BLaER1 (cell line): ENCODE data around the gene FOXF1.
A peak's percentile ranks its signal among the peaks of the same experiment; 100 is the strongest.

Experiments used
- H3K27ac ChIP-seq: shearing (Covaris generic); formaldehyde crosslinking; 2 replicates; pipeline ENCODE4 v1.8.1; 2022
- H3K27me3 ChIP-seq: shearing (Covaris generic); formaldehyde crosslinking; 2 replicates; pipeline ENCODE4 v1.8.1; 2022
- H3K36me3 ChIP-seq: shearing (Covaris generic); formaldehyde crosslinking; 2 replicates; pipeline ENCODE4 v1.8.1; 2022
- H3K4me1 ChIP-seq: shearing (Covaris generic); formaldehyde crosslinking; 2 replicates; pipeline ENCODE4 v1.8.1; 2022
- H3K4me2 ChIP-seq: shearing (Covaris generic); formaldehyde crosslinking; 2 replicates; pipeline ENCODE4 v1.8.1; 2022
- H3K4me3 ChIP-seq: shearing (Covaris generic); formaldehyde crosslinking; 2 replicates; pipeline ENCODE4 v1.8.1; 2022
- H3K9ac ChIP-seq: shearing (Covaris generic); formaldehyde crosslinking; 2 replicates; pipeline ENCODE4 v1.8.1; 2022
- H3K9me3 ChIP-seq: shearing (Covaris generic); formaldehyde crosslinking; 2 replicates; pipeline ENCODE4 v1.8.1; 2022
- H4K20me1 ChIP-seq: shearing (Covaris generic); formaldehyde crosslinking; 2 replicates; pipeline ENCODE4 v1.8.1; 2022
- Cebpa-rat ChIP-seq: shearing (Covaris generic); IDR thresholded peaks from 2 replicates; pipeline ENCODE4 v1.8.1; 2022

The FOXF1 gene

DNA sequence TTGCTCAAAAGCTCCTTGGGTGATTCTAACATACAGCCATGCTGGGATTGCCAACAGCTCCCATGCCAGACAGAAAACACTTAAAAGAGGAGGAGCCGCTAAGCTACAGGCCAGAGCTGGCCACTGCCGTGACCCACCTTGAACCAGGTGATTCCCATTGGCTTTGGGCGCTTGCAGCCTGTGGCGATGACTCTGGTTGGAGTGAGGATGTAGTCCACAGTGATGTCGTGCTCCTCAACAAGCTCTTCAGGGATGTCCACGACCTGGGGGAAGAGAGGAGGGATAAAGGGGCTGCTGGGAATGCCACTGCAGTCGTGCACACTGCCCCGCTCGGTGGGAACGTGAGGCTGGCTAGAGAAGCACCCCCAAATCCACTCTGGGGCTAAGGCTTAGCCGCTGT, 31.2 kb downstream of the FOXF1 start:
- H3K4me2 ChIP-seq = no peak overlapping the region
- no peak for TF ChIP-seq Cebpa-rat
- no peaks in the 10 kb centered on the region for H3K9me3 ChIP-seq
- peaks cover 80% of the 10 kb centered on the region for H3K36me3 ChIP-seq
- H3K4me3 ChIP-seq = no peak overlapping the region
- H4K20me1 ChIP-seq = 0 out of 2 replicates have a peak, but pooled peaks cover 7% of the 10 kb centered on the region
- no peak overlapping the region for H3K9ac ChIP-seq
- no peak overlapping the region for H3K27ac ChIP-seq
- H3K4me1 ChIP-seq = peaks cover 26% of the 10 kb centered on the region
- H3K27me3 ChIP-seq = no peaks in the 10 kb centered on the region

DNA sequence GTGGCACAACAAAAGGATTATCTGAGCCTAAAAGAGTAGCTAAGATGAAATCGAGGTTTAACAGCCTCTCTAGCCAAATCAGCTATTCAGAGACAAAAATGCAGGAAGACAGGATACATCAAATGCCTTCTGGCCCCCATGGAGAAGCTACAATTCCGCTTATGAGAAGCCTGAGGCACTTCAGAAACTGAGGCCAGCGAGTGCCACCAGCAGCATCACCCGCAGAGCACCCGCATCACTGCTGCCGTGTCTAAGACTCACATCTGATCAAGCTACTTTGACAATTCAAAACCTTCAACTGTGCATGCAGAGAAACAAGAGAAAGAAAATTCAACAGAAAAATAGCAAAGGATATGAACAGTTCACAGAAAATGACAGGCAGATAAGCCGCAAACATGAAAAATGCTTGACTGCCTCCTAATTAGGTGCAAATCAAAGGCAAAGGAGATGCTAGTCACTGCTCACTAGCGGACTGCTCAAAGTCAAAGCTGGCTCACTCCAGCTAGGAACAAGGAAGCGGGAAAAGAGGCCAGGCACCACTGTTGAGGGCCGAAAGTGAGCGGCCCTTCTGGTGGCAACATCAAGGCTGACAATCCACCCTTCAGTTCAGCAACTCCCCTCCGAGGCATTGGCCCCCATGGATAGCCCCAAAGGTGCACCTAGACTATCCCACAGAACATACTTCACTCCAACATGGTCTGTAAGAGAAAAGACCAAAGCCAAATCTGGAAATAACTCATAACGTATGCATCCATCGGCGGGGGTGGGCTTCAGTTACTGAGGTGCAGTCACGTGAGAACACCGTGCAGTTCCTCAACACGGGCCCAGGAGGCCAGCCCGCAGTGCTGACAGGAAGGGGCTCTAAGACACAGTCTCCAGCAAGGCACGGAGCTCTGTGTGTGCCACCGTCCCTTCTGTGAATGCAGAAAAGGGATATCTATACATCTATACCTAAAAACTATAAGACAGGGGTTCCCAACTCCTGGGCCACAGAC, 32.7 kb downstream of the FOXF1 start:
- H3K27me3 ChIP-seq = no peaks in the 10 kb centered on the region
- H4K20me1 ChIP-seq = 0 out of 2 replicates have a peak, but pooled peaks cover 7% of the 10 kb centered on the region
- no peaks in the 10 kb centered on the region for H3K9me3 ChIP-seq
- H3K36me3 ChIP-seq = peaks cover 81% of the 10 kb centered on the region
- H3K9ac ChIP-seq = peak overlapping the region; percentile 21
- peak overlapping the region; percentile 41 for H3K27ac ChIP-seq
- no peak for TF ChIP-seq Cebpa-rat
- peak overlapping the region; percentile 53 for H3K4me2 ChIP-seq
- no peak overlapping the region for H3K4me3 ChIP-seq
- peaks cover 26% of the 10 kb centered on the region for H3K4me1 ChIP-seq

- Histone ChIP-seq H3K4me2 (no peak overlapping the region), H3K27me3 (no peaks in the 10 kb centered on the region), H3K9ac (no peak overlapping the region), H3K36me3 (peaks cover 81% of the 10 kb centered on the region), H3K4me1 (peaks cover 26% of the 10 kb centered on the region), H4K20me1 (0 out of 2 replicates have a peak, but pooled peaks cover 12% of the 10 kb centered on the region), H3K4me3 (no peak overlapping the region), H3K9me3 (no peaks in the 10 kb centered on the region), H3K27ac (no peak overlapping the region)
- TF ChIP-seq Cebpa-rat = no peak
Observed at GRCh38 chr16:86545481-86545880, 35.2 kb downstream of the FOXF1 start.

GRCh38 chr16:86545954-86546637, 35.8 kb downstream of the FOXF1 start:
- no peak overlapping the region for H3K27ac ChIP-seq
- TF ChIP-seq Cebpa-rat = no peak
- no peak overlapping the region for H3K4me3 ChIP-seq
- 0 out of 2 replicates have a peak, but pooled peaks cover 16% of the 10 kb centered on the region for H4K20me1 ChIP-seq
- H3K36me3 ChIP-seq = peaks cover 81% of the 10 kb centered on the region
- no peaks in the 10 kb centered on the region for H3K27me3 ChIP-seq
- H3K4me1 ChIP-seq = peaks cover 26% of the 10 kb centered on the region
- H3K9ac ChIP-seq = no peak overlapping the region
- no peak overlapping the region for H3K4me2 ChIP-seq
- no peaks in the 10 kb centered on the region for H3K9me3 ChIP-seq

GRCh38 chr16:86546638-86547013, 36.3 kb downstream of the FOXF1 start:
- H3K27ac ChIP-seq = no peak overlapping the region
- no peak overlapping the region for H3K4me2 ChIP-seq
- H3K36me3 ChIP-seq = peaks cover 81% of the 10 kb centered on the region
- peaks cover 26% of the 10 kb centered on the region for H3K4me1 ChIP-seq
- no peak overlapping the region for H3K4me3 ChIP-seq
- H3K27me3 ChIP-seq = no peaks in the 10 kb centered on the region
- no peak for TF ChIP-seq Cebpa-rat
- no peak overlapping the region for H3K9ac ChIP-seq
- no peaks in the 10 kb centered on the region for H3K9me3 ChIP-seq
- H4K20me1 ChIP-seq = 0 out of 2 replicates have a peak, but pooled peaks cover 16% of the 10 kb centered on the region

GRCh38 chr16:86547286-86547685, 37.0 kb downstream of the FOXF1 start:
- Histone ChIP-seq H3K9ac (no peak overlapping the region), H3K4me3 (no peak overlapping the region), H3K4me1 (peaks cover 21% of the 10 kb centered on the region), H4K20me1 (0 out of 2 replicates have a peak, but pooled peaks cover 16% of the 10 kb centered on the region), H3K9me3 (no peaks in the 10 kb centered on the region), H3K36me3 (peaks cover 81% of the 10 kb centered on the region), H3K4me2 (no peak overlapping the region), H3K27ac (no peak overlapping the region), H3K27me3 (no peaks in the 10 kb centered on the region)
- no peak for TF ChIP-seq Cebpa-rat

DNA sequence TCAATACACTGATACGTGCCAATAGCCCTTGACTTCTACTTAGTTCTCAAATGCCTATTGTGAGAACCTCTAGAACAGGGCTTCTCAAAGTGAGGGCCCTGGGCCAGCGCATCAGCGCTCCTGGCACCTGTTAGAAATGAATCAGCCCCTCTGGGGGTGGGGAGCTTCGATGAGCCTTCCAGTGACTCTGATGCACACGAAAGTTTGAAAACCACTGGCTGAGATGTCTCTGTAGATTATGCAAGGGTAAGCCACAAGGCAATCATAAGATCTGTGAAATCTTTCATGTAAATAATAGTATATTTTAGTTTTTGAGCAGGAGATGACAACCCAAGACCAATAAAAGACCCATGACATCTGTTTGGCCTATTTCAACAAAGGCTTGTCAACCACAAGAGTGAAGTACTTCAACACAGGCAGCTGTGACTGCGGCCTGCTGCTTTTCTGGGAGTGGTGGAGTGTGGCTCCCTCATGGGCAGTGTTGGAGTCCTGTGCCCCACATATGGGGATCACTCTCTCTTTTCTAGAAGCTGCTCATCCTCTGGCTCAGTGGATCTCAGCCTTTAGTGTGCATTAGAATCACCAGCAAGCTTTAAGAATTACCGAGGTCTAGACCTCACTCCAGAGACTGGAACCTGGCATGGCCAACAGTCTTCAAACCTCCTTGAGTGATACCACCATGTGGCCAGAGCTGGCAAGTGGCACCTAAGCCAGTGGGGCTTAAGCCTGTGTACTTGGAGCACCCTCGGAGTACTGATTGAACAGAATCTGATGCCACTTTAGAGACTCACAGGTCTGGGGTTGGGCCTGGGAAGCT, 39.0 kb downstream of the FOXF1 start:
- Histone ChIP-seq H3K4me3 (no peak overlapping the region), H3K4me1 (peaks cover 11% of the 10 kb centered on the region), H3K27ac (no peak overlapping the region), H3K27me3 (no peaks in the 10 kb centered on the region), H3K9ac (no peak overlapping the region), H3K4me2 (no peak overlapping the region), H3K9me3 (no peaks in the 10 kb centered on the region), H3K36me3 (peaks cover 94% of the 10 kb centered on the region), H4K20me1 (0 out of 2 replicates have a peak, but pooled peaks cover 8% of the 10 kb centered on the region)
- no peak for TF ChIP-seq Cebpa-rat

GRCh38 chr16:86549893-86550190, 39.5 kb downstream of the FOXF1 start:
- Histone ChIP-seq H3K27ac (no peak overlapping the region), H3K4me3 (no peak overlapping the region), H3K4me2 (no peak overlapping the region), H4K20me1 (0 out of 2 replicates have a peak, but pooled peaks cover 8% of the 10 kb centered on the region), H3K36me3 (peaks cover 91% of the 10 kb centered on the region), H3K9me3 (no peaks in the 10 kb centered on the region), H3K9ac (no peak overlapping the region), H3K27me3 (no peaks in the 10 kb centered on the region), H3K4me1 (peaks cover 13% of the 10 kb centered on the region)
- TF ChIP-seq Cebpa-rat = no peak

DNA sequence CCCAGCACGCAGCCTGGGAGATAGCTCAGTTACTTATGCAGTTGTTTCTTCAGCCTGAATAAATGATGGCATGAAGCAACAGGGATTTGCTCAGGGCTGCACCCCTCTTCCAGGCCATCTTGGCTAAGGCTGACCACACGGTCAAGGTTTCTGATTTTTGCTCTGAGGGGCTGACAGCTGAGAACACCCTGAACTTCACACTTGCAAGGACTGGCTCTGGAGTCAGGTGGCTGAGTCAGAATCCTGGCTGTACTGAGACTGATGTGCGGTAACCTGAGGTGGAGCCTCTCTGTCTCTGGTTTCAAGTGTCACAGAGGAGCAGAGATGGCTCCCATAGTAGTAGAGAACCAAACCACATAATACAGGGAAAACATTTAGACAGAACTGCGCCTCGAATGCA, 40.0 kb downstream of the FOXF1 start:
- peaks cover 87% of the 10 kb centered on the region for H3K36me3 ChIP-seq
- no peak overlapping the region for H3K4me2 ChIP-seq
- no peak for TF ChIP-seq Cebpa-rat
- H3K9me3 ChIP-seq = no peaks in the 10 kb centered on the region
- no peaks in the 10 kb centered on the region for H3K27me3 ChIP-seq
- no peak overlapping the region for H3K9ac ChIP-seq
- no peak overlapping the region for H3K4me3 ChIP-seq
- H4K20me1 ChIP-seq = 0 out of 2 replicates have a peak, but pooled peaks cover 8% of the 10 kb centered on the region
- H3K27ac ChIP-seq = no peak overlapping the region
- H3K4me1 ChIP-seq = peaks cover 13% of the 10 kb centered on the region
